GM23248 (cell line): ENCODE data around the gene INCA1.

ENCODE experiments used
- EZH2 ChIP-seq: fragments of 200-600 bp; sonication (generic); IDR thresholded peaks from 2 replicates; pipeline ENCODE4 v1.6.1; 2018; ENCODE audit warnings: antibody characterized with exemption, mild to moderate bottlenecking; ENCODE audit not compliant: insufficient read depth, poor library complexity, severe bottlenecking
- EZH2phosphoT487 ChIP-seq: fragments of 200-600 bp; sonication (generic); IDR thresholded peaks from 2 replicates; pipeline ENCODE4 v1.6.1; 2018; ENCODE audit warnings: antibody characterized with exemption, moderate library complexity, mild to moderate bottlenecking, low read depth; ENCODE audit not compliant: insufficient read depth

DNA sequence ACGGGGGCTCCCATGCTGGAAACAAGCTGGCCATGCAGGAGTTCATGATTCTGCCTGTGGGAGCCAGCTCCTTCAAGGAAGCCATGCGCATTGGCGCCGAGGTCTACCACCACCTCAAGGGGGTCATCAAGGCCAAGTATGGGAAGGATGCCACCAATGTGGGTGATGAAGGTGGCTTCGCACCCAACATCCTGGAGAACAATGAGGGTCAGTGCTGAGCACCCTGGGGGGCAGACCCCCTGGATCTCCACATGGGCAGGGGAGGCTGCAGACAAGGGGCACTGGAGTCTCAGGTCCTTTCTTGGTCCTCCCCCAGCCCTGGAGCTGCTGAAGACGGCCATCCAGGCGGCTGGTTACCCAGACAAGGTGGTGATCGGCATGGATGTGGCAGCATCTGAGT lies 42.2 kb downstream of the INCA1 start:
- TF ChIP-seq EZH2phosphoT487 (no peak), EZH2 (no peak)
